ENCODE measurements around the gene SGCD. TPM values are rescaled to one million over a fixed set of nuclear protein-coding genes. Genes with fewer than 3 reads are reported as not detected.

Gene SGCD
- total and polyA plus RNA-seq, 9 of the 15 experiments (the other 6 are each of a cell fraction or from before 2014, with no cell fraction given), result not detected

- ChIA-PET POLR2A (no interaction called here), CTCF (ENCODE audit: low intra/inter-chr PET ratio) (no interaction called here)
- ATAC-seq (no peak), FAIRE-seq (no peak), DNase-seq (ENCODE audit: extremely low read depth in 1 of 4, low spot score in 3 of 4) (no peak)
- Histone ChIP-seq H3K4me1 (replicated peaks in 1 of 2; ENCODE audit: control insufficient read depth in 2 of 2, insufficient read depth in 2 of 2, low read length in 2 of 2) (no peaks in the 10 kb centered on the region), H3K79me2 (ENCODE audit: control insufficient read depth, insufficient read depth, low read length) (no peaks in the 10 kb centered on the region), H3K4me3 (no peak overlapping the region), H3K9me1 (ENCODE audit: control insufficient read depth, insufficient read depth, low read length) (no peaks in the 10 kb centered on the region), H3K27me3 (ENCODE audit: control insufficient read depth in 2 of 2, insufficient read depth in 2 of 2, low read length in 2 of 2) (no peaks in the 10 kb centered on the region), H2AFZ (ENCODE audit: low read depth, low read length) (no peak overlapping the region), H3K36me3 (ENCODE audit: control insufficient read depth, insufficient read depth, low read length) (no peaks in the 10 kb centered on the region), H3K4me2 (ENCODE audit: insufficient read depth, low read length) (no peak overlapping the region), H3K27ac (ENCODE audit: extremely low read depth, low read depth, low read length) (no peak overlapping the region), H4K20me1 (replicated peaks; ENCODE audit: control insufficient read depth, insufficient read depth, low read length) (no peaks in the 10 kb centered on the region), H3K9ac (ENCODE audit: insufficient read depth in 1 of 2, low read depth in 2 of 2, low read length in 2 of 2) (no peak overlapping the region), H3K9me3 (replicated peaks; ENCODE audit: control insufficient read depth, insufficient read depth, low read depth, low read length) (no peaks in the 10 kb centered on the region; the same call in 1 of the 2 replicates)
- no peak for TF ChIP-seq HDGF (IDR thresholded peaks at IDR 0.05)
- no peak for TF ChIP-seq ARNT (IDR thresholded peaks at IDR 0.05)
- TF ChIP-seq ZNF217 (CRISPR knock-in tag; IDR thresholded peaks at IDR 0.05), result no peak
- in situ Hi-C loops (cut with MboI) (no loop called here), intact Hi-C loops (cut with micrococcal nuclease) (no loop called here)
- 0% methylated on average over 3 of the region's 3 CpGs for WGBS (ENCODE audit: insufficient coverage, low coverage, missing lambda C conversion rate)
- no TSS peak for BruUV-seq (replicated peaks)
These were observed 426.9 kb downstream of the SGCD start for GRCh38 chr5:156753846-156754245.

GRCh38 chr5:156755421-156756087 lies 428.6 kb downstream of the SGCD start:
- no peaks in the 10 kb centered on the region for H3K79me2 ChIP-seq (ENCODE audit: control insufficient read depth, insufficient read depth, low read length)
- no peaks in the 10 kb centered on the region for H3K9me1 ChIP-seq (ENCODE audit: control insufficient read depth, insufficient read depth, low read length)
- no peak overlapping the region for H3K9ac ChIP-seq (ENCODE audit: insufficient read depth in 1 of 2, low read depth in 2 of 2, low read length in 2 of 2)
- ATAC-seq, result no peak
- no peaks in the 10 kb centered on the region for H3K27me3 ChIP-seq (ENCODE audit: control insufficient read depth in 2 of 2, insufficient read depth in 2 of 2, low read length in 2 of 2)
- H3K4me1 ChIP-seq (replicated peaks in 1 of 2; ENCODE audit: control insufficient read depth in 2 of 2, insufficient read depth in 2 of 2, low read length in 2 of 2), result no peaks in the 10 kb centered on the region
- ChIA-PET POLR2A (no interaction called here), CTCF (ENCODE audit: low intra/inter-chr PET ratio) (no interaction called here)
- H3K27ac ChIP-seq (ENCODE audit: extremely low read depth, low read depth, low read length), result no peak overlapping the region
- 0% methylated on average over 3 of the region's 3 CpGs for WGBS (ENCODE audit: insufficient coverage, low coverage, missing lambda C conversion rate)
- H3K9me3 ChIP-seq (replicated peaks; ENCODE audit: control insufficient read depth, insufficient read depth, low read depth, low read length), result no peaks in the 10 kb centered on the region; the same call in 1 of the 2 replicates
- no peak overlapping the region for H2AFZ ChIP-seq (ENCODE audit: low read depth, low read length)
- FAIRE-seq, result no peak
- no peaks in the 10 kb centered on the region for H3K36me3 ChIP-seq (ENCODE audit: control insufficient read depth, insufficient read depth, low read length)
- H4K20me1 ChIP-seq (replicated peaks; ENCODE audit: control insufficient read depth, insufficient read depth, low read length), result no peaks in the 10 kb centered on the region
- TF ChIP-seq PYGO2 (tag; IDR thresholded peaks at IDR 0.05) (no peak), ARHGAP35 (IDR thresholded peaks at IDR 0.05; ENCODE audit: partially characterized antibody) (no peak), HMGXB4 (CRISPR knock-in tag; IDR thresholded peaks at IDR 0.05) (no peak), ZFP91 (CRISPR knock-in tag; IDR thresholded peaks at IDR 0.05) (no peak), MAFG (tag; conservative IDR thresholded peaks at IDR 0.05) (no peak)
- in situ Hi-C loops (cut with MboI) (no loop called here), intact Hi-C loops (cut with micrococcal nuclease) (no loop called here)
- no TSS peak for BruUV-seq (replicated peaks)
- no peak overlapping the region for H3K4me2 ChIP-seq (ENCODE audit: insufficient read depth, low read length)
- DNase-seq (ENCODE audit: extremely low read depth in 1 of 4, low spot score in 3 of 4), result no peak
- H3K4me3 ChIP-seq, result no peak overlapping the region
